K562 treated with DMSO at 1 percent for 12 hours (cell line): Measurements from ENCODE around the gene TIMM8A. TPM values are rescaled to one million over a fixed set of nuclear protein-coding genes. Genes with fewer than 3 reads are reported as not detected.

Experiments
- total RNA-seq: library from RNA; unstranded; fragments of 300-600 nt; gene quantifications from 2 replicates; pipeline ENCODE4 v1.2.3, GENCODE V29; 2022; ENCODE audit not compliant: insufficient read depth

The TIMM8A gene, protein sequence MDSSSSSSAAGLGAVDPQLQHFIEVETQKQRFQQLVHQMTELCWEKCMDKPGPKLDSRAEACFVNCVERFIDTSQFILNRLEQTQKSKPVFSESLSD
- total RNA-seq, result 5.6 and 12.6 TPM in 2 replicates

DNA sequence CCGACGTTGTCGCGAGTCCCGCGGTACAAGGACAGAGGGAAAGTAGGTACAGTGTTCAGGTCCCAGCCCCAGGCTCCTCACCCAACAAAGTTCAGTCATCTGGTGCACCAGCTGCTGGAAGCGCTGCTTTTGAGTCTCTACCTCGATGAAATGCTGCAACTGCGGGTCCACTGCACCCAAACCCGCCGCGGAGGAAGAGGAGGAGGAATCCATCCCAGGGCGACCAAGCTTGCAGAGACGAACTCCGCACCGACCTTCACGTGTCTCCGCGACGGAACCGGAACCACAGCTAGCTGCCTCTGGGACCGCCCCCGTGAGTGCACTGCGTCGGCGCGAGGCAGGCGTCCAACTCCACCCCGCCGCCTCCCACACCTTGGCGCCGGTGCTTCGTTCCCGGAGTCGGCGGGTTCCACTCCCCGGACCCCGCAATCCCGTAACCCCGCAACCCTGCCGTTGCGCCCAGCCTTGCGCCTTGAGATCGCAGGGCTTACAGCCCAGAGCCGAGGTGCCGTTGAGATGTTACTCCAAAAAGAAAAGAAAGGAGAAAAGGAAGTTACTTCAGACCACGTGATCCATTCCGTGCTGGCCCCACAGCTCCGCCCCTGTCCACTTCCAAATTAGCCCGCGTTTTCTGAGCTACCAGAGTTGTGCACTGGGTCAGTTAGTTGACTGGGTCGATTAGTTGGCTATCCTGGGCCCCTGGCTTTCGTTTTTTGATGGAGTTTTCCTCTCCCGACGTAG lies at the start of gene TIMM8A:
Gene TIMM8A (minus strand): TSS at position 291 of the 741 bp plus-strand sequence. CDS start 78 bp downstream, at position 213.

DNA sequence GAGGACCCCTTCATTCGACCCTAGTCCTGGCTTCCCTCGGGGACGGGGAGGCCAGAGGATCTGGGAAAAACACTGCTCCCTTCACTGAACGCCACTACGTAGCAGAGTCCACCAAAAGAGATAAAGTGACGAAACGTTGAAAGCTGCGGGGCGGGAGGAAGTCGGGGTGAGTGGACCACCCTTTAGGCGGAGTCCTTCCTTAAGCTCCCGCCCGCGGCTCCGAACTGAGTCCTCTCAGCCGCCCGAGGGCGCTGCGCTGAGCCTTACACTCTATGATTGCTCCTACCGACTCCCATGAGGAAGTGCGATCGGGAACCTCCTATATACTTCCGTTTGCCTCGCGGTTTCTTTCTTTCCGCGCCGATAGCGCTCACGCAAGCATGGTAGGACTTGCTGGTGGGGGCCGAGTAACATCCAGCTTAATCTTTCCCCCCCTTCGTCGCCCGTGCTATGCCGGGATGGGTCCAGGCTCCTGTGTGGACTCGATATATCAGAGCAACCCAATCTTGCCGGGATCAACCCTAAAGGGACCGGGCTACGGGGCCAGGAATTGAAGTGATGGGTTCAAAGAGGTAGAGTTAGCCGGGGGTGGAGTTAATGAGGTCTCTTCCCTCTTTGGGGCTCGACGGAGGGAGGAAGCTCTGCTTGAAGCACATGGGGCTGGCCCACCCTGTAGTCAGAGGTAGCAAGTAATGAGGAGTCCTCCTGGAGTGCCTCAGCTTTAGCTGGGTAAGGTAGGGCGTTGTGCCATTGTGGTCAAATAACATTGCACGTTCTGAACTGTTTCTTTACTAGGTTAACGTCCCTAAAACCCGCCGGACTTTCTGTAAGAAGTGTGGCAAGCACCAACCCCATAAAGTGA lies 42.4 kb upstream of the TIMM8A start, which contains the start of gene RPL36A:
Gene RPL36A (plus strand): TSS at position 348 of the 862 bp plus-strand sequence. CDS start 33 bp downstream, at position 381.

DNA sequence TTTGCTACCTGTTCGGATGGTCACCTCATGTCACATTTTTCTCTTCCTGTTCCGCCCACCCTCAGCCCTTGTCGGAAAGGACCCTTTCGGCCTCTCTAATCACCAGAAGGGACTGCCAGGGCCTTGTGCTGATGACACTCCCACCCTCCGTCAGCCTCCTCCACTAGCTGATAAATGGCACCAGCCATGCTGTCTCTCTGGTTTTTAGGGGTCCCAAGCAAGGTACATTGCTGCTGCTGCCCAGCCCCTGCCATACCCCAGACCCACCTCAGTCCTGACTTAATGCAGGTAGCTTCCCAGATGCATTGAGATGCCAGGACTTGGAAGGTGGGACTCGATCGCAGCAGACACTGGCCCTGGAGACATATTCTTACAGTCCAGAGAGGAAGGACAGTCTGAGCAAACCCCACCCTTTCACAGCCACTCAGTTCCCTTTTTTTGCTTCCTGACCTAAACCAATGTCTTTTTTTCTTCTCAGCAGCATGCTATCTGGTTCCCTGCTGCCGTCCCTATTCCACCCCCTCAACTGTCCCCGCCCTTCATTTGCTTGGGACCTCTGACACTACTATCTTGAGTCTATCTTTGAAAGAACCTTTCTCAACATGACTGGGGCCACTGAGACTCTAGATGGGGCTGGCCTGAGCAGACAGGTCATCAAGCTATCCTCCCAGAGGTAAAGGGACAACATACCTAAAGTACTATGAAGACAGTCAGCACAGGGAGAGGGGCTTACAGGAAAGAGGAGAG lies 37.4 kb upstream of the TIMM8A start, which contains the start of gene BTK:
Gene BTK (minus strand): TSS at position 397 of the 747 bp plus-strand sequence. CDS start 10,907 bp downstream, outside the sequence.

Other genes starting within 250 kb of the TIMM8A start
- gene DRP2, start 129.0 kb downstream of the TIMM8A start, total RNA-seq, result 0.22 and 0.37 TPM in 2 replicates
- not detected in 2 replicates for gene TAF7L, start 57.4 kb downstream of the TIMM8A start, total RNA-seq
- gene BTK, start 37.4 kb upstream of the TIMM8A start, total RNA-seq, result 15.5 and 37.0 TPM in 2 replicates
- gene RPL36A, start 42.3 kb upstream of the TIMM8A start, total RNA-seq, result 5,042 and 6,424 TPM in 2 replicates
- gene GLA, start 59.2 kb upstream of the TIMM8A start, total RNA-seq, result 41.7 and 71.2 TPM in 2 replicates
- 22.5 and 40.1 TPM in 2 replicates for gene HNRNPH2, start 59.5 kb upstream of the TIMM8A start, total RNA-seq
- gene ARMCX4, start 136.7 kb upstream of the TIMM8A start, total RNA-seq, result not detected in 2 replicates
- gene ARMCX1, start 201.8 kb upstream of the TIMM8A start, total RNA-seq, result 0.39 and 0.89 TPM in 2 replicates